Stimulated activated CD4-positive, alpha-beta T cell treated with anti-CD3 and anti-CD28 coated beads, Interleukin-12 subunit alpha, Interleukin-12 subunit beta, amount 100 ng/mL, for 48 hours (primary cell): Measurements from ENCODE around the gene SLC9A5.

Experiments
- DNase-seq, 3 donors: peaks; one replicate each; pipeline ENCODE4 v3.0.0-alpha.2; 2020; ENCODE audit warnings: low read depth in 2 of 3, low spot score in 1 of 3

The SLC9A5 gene

DNA sequence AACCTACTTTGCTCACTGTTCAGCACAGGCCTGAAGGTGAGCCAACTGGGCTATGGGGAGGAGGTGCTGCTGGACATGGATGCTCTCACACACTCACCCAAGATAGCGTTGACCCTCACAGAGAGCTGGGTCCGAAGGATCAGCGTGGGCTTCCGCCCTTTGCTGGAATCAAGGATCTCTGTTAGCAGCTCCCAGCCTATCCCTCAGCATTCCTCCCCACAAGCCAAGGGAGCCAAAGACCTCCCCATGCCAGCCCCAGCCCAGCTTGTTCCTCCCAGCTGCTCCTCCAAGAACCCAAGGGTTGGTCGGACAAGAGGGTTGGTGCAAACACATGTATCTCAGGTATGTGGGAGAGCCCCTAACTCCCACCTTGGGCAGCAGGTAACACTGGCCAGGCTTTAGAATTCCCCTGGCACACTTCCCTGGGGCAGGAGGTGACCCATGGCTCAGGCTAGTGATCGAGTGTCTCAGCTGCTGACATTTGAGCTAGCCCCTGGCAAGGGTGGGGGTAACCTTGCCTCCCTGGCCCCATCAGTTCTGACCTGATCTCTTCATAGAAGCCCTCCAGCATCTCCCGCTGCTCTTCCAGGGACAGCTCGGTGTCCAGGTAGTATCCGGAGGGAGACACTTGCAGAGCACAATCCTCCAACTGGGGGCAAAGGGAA, 9.8 kb upstream of the SLC9A5 start:
- no peak for DNase-seq

DNA sequence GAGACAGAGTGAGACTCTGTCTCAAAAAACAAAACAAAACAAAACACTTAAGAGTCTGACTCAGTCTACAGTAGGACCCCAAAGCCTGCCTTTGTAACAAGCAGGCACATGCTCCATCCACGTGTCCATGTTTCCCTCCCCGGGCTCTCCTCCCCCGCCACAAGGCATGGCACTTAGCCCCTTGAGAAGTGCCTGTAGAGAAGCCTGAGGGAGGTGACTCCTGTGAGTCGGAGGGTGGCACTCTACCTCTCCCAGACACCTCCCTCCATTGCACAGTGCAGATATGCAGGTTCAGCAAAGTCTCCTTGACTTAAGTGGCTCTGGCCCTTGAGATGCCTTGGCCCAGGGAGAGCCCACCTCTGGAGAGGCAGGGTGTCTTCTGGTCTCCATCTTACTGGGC, 8.3 kb upstream of the SLC9A5 start:
- no peak for DNase-seq

DNA sequence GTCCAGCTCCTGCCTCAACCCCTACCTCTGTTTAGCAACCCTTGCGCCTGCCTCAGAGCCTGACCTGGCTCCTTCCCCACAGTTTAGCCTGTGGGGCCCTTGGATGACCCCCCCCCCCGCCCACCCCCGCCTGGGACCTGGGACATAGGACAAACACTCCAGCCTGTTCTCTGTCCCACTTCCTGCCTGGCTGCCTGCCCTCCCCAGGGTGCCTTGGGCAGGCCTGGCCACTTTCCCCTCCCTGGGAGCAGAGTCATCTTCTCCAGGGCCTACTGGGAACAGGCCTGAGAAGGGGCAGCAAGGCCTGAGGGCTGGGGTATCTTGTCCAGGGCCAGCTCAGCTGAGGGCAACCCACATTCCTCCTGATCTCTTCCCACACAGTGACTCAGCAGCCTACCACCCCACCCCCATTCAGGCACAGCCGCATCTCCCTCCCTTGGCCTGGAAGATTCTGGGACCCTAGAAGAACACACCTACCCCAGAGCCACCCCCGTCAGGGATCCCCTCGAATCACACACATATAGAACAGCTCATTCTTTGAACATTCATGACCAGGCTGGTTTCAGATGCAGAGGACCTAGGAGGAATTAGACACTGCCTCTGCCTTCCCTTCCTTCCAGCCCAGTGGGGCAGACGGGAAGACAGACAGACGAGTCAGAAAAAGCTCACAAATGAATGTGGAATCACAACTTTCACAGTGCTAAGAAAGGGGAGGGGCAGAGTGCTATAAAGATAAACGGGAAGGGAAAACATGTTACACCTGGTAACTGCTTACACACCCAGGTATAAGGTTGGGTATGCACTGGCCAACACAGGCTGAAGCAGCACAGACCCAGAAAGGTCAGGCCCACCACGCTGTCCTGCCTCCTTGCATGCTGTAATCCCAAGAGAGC, 7.5 kb upstream of the SLC9A5 start:
- no peak for DNase-seq

DNA sequence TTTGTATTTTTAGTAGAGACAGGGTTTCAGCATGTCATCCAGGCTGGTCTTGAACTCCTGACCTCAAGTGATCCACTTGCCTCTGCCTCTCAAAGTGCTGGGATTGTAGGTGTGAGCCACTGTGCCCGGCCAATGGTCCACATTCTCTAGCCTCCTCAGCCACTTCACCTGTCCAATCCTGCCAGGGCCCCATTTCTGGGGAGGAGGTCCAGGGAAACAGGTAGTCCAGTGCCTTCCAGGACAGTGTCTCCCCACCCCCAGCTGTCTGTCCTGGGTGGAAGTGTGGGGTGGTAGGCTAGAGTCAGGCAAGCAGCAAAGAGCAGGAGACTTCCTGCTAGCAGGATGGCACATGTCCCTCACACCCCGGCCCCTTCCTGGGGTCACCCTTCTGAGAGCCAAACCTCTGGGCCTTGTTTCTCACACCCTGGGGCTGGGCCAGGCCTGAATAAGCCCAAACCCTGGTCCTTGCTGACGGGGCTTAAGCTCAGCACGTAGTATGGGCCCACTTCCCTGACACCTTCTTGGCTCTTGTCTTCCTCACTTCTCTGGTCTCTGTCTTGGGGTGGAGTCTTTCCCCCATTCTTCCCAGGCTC, 6.5 kb upstream of the SLC9A5 start:
- DNase-seq = no peak

DNA sequence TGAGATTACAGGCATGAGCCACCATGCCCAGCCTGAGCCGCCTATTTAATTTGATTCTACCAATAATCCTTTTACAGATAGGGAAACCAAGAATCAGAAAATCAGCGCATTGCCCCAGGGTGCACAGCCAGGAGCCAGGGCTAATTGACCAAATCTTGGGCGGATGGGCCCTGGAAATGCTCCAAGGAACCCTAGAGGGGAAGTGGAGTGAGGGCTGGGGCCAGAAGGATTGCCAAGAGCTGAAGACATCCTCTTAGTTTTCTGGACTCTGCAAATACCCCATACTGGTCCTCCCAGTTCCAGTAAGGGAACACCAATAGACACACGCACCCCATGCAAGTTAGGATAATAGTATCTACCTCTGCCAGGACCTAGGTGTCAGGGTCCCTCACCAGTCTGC, 5.3 kb upstream of the SLC9A5 start:
- DNase-seq = no peak

DNA sequence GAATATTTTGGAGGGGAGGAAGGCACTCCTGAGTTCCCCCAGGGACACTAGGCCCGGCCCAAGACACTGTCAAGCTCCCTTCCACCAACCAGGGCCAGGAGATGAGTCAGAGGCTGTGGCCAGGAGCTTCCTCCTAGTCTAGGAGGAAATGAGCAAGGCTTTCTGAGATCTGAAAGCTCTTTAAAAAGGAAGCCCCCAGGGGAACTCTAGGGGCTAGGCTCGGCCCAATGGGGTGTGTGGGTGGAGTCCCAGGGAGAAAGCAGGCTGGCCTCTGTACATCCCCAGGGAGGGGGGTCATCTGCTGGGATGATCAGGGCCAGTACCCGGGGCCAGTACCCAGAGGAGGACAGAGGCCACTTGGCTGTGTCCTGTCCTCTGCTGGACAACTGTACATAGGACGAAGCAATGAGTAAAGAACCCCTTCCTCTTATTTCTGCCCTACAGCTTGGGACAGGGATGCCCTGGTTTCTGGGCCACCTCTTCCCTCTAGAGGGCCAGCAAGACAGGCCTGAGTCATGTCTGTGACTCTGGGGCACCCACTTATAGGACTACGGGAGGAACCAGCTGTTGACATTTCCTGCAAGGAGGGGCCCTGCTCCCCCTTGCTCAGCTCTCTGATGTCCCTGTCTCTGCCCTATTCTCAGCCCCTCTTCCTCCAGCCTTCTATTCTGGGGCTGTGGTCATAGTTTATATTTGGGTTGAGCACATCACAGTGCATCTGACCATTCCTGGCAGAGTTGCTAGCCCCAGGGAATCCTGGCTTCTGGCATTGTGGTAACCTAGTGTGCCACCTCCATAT, 4.2 kb upstream of the SLC9A5 start:
- DNase-seq = peak; percentile 68 to 76 (median 71)

DNA sequence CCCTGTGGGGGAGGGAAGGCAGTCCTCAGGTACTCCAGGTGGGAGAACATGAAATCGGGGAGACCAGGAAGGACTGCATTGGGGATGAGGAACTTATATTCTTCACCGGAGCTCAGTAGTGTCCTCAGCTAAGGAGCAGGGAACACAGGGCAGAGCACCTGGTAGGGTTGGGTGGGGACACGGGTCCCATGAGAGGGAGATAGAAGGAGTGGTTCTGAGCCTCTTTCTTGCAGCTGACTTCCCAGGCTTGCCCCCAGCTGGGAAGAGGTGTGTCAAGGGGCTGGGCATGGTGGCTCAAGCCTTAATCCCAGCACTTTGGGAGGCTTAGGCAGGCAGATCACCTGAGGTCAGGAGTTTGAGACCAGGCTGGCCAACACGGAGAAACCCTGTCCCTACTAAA, 3.6 kb upstream of the SLC9A5 start:
- no peak for DNase-seq

DNA sequence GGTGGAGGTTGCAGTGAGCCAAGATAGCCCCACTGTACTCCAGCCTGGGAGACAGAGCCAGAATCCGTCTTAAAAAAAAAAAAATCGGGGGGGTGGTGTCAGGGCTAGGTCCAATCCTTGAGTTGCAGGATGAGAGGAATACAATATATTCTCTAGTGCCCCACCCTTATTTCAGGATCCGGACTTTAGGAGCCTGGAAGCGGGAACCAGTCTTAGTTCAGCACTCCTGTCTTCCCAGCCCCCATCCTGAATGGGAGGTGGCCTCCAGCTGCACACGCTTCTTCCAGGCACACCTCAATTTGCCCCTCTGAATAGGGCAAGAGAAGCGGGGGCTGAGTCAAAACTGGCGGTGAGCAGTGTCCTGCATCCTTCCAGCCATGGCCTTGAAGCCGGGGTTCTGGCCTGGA, 3.1 kb upstream of the SLC9A5 start:
- DNase-seq = no peak

DNA sequence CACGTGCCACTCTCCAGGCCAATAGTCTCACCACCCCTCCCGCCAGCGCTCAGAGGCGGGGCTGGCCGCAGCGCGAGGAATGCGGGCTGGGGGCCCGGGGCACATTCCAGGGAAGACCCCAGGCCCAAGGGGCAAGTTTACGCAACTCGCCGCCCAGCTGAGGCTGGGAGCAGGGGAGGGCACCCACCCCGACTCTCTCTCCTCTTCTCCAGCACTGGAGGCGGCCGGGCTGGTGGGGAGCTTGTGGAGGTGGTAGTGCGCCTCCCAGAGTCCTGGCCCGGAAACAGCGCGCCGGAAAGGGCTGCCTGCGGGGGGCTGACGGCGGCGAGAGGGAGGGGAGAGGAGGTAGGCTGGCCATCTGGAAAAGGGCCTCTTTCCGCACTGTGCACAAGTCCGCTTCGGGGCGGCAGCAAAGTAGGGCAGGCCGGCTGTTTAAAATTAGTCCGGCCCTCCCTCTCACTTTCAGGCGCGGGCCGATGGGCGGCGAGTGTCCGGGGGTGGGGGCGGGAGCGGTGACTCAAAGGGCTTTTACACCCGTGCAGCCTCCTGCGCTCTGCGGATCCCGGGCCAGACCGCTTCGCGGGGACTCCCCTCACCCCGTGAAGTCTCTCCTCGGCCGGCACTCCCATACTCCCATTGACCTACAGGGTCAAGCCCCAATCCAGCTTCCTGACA, 2.6 kb upstream of the SLC9A5 start:
- peak in 1 of 3 donors; percentile 36 for DNase-seq

DNA sequence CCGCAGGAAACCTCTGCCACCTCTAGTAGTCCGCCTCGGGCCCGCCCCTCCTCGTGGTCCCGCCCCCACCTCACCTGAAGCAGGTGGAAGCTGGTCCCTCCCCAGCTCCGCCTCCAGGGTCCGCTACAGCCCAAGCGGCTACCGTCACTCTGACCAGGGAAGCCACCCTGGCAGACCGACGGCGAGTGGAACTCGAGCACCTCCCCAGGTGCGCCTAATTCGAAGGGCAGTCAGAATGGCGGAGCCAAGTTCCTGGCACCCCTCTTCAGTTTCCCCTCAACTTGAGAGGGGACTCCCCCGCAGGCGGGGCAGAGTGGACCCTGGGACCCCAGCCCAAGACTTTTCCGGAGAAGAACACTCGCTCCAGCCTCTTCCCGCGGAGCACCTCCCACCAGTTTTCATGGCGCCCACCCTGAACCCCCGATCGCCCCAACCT, 2.0 kb upstream of the SLC9A5 start:
- DNase-seq = no peak

DNA sequence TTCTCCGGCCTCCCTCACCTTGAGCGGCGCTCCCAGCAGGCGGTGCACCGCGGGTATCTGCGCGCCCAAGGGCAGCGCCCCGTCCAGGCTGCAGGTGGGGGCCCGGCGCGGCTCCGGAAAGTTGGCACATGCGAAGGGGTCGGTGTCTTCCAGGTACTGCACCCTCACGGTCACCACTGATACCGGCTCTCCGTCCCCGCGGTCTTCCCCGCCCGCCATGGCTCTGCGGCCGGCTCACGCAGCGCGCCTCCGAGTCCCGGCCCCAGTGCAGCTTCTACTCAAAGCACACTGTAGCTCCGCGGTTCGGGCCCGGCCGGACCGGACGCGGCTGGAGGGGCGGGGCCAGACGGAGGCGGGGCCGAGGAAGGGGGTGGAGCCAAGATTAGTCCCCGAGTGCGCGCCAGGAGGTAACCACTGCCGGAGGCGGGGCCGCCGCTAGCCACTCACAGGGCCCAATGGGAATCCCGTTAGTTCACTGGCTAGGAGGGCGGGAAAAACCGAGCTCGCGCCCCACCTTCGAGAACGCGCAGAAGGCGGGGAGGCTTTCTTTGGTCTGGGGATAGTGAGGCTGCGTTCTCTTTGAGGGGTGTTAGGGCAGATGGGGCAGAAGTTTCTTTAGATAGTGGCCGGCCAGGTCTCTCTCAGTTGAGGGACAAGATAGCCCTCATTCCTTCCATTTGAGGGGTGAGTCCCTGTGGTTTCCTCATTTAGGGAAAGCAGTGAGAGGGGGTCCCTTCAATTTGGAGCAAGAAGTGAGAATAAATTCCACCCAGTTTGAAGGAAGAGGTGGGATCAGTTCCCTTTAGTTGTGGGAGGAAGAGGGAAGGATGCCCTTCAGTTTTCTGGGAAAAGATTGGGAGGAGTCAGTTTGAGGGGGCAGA, 1.3 kb upstream of the SLC9A5 start, which contains the start of gene FHOD1:
Gene FHOD1 (minus strand): TSS at position 290 of the 881 bp plus-strand sequence. CDS start 71 bp downstream, at position 219.
- peak; percentile 96 to 100 (median 98) for DNase-seq

DNA sequence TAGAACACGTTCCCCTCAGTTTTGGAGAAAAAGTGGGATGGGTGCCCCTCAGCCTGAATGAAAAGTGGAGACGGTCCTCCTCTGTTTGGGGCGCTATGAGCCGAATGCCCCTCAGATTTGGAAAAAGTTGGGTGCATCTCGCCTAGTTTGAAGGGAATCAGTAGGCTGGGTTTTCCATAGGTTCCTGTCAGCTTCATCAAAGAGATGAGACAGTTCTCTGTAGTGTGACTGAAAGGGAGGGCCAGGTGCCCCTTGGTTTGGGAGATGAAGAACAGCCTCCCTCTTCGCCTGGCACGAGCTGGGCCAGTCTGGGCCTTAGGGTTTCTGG, 742 bp upstream of the SLC9A5 start:
- DNase-seq = no peak

DNA sequence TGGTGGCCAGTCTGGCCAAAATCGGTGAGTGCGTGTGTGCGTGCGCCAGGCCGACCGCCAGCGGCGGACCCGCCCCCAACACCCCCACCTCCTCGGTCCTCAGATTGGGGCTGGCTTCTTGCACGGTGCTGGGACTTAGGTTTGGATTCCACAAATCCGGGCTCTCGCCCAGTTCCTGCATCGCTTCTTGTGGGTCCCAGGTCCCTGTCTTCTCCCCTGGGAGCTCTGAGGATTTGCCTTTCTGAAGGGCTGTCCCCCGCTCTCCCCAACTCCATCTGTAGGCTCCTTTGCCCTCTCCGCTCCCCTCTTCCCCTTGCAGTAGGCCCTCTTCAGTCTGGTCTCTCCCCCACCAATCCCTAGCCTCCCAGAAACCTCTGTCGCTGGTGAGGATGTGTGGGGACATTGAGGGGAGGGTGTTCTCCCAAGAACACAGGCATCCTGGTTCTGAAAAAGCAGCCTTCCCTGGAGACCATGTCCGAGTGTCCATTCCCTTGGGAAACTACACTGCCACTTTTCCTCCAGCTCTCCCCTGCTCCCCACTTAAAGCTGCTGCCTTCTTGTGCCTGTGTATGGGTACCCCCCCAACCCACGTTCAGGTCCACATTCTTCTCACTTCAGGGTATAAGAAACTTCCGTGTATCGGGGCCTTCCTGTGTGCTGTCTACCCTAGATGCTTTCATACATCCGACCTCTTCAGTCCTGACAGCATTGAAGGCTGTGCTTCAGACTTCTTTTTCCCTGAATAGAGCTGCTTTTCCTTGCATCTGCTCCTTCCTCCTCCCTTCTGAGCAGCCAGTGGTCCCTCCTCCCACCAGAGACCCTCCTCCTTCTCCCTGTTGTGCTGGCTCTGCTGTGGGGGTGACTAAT, 632 bp downstream of the SLC9A5 start:
- DNase-seq = no peak

DNA sequence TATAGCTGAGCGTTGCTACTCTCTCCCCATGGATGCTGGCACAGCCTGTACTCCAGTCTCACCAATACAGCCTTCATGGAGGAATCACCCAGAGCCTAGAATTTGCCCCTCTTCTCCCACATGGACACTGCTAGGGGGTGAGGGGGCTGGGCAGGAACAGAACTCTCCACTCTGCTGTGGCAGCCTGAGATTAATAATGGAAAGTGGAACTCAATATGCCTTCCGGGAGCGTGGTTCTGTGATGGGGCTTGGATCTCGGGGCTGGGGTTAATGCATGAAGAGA, 1.2 kb downstream of the SLC9A5 start:
- DNase-seq = no peak

DNA sequence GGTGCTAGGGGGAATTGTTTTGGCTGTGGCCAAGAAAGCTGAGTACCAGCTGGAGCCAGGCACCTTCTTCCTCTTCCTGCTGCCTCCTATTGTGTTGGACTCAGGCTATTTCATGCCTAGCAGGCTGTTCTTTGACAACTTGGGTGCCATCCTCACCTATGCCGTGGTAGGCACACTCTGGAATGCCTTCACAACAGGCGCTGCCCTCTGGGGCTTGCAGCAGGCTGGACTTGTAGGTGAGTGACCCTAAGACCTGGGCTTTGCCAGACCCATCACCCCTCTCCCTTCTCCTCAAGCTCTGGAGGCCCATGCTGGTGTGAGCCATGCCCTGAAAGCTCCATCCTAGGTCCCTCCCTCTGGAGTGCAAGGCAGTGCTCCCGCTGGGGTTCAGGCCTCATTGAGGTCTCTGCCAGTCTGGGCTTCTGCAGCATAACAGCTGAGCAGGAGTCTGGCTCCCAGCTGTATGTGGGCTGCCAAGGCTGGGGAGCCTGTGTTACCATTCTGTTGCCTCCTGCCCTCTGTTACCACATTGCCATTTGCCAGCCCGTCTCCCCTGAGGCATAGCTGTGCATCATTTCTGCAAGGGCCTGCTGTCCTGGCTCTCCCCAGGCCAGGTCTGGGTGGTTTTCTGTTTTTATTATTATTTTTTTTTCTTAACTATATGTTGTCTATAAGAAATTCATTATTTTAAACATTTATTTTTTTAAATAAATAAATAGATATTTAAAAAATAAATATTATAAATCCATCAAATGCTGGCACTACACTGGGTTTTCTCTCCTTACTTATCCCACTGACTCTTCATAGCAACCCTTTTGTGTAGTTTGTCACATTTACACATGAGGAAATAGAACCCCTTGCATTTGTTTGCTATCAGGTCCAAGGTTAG, 4.1 kb downstream of the SLC9A5 start:
- DNase-seq = no peak

DNA sequence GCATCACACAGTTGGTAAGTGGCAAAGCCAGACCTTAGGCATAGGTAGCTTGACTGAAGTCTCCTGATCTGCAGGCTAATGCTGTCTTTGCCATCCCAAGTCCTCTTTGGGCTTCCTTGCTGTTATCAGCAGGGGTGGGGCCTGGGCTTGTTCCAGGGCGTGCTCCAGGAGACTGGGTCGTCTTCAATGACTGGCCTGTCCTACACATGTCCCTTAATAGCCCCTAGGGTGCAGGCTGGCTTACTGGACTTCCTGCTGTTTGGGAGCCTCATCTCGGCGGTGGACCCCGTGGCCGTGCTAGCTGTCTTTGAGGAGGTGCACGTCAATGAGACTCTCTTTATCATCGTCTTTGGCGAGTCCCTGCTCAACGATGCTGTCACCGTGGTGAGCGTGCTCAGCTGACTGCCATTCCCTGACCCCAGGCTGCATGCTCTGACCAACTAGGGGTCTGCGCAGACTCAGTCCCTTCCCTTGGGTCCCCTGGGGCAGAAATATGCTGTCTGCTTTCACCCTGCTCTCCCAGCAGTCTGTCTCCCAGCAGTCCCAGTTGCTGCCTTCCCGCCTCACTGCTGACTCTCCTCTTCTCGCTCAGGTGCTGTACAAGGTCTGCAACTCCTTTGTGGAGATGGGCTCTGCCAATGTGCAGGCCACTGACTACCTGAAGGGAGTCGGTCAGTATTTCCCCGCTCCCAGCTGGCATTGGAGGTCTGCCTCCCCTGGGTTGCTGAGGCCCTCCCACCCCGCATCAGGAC, 6.2 kb downstream of the SLC9A5 start:
- no peak for DNase-seq

DNA sequence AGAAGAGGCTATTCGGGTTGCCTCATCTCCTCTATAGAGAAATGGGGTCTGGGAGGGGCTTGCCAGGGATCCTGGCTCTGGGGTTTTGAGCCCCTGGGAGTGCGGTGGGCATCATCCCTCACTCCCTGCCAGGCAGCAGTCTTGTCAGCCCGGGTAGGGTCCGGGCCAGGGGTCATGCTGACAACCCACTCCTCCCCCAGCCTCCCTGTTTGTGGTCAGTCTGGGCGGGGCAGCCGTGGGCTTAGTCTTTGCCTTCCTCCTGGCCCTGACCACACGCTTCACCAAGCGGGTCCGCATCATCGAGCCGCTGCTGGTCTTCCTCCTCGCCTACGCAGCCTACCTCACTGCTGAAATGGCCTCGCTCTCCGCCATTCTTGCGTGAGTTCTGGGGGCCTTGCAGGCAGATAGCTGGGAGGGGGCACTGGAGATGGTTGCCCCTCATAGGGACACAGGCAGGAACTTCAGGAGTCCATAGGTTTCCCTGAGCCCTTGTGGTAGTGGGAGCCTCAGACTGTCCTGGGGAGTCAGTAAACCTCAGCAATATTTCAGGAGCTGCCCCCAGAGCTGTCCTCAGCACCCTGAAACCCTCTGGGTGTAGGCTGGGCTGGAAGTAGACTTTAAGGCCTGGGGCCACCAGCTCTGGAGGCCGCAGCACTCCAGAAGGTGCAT, 6.9 kb downstream of the SLC9A5 start:
- DNase-seq = no peak
